ENCODE data around the gene NOS3. TPM values are rescaled to one million over a fixed set of nuclear protein-coding genes. Genes with fewer than 3 reads are reported as not detected.
A peak's percentile ranks its signal among the peaks of the same experiment; 100 is the strongest.

Gene NOS3
- total and polyA plus RNA-seq, 9 of the 15 experiments (the other 6 are each of a cell fraction or from before 2014, with no cell fraction given) = 1.1 to 121 (median 23.6) TPM

GRCh38 chr7:150996376-150997074, 5.7 kb downstream of the NOS3 start (continued):
- TF ChIP-seq MGA (IDR thresholded peaks at IDR 0.05) = peak; percentile 29; the same call in 1 of the 2 replicates
- peak; percentile 58 for TF ChIP-seq RBBP5 (IDR thresholded peaks at IDR 0.05; ENCODE audit: borderline replicate concordance, insufficient read depth, low read length, poor library complexity, severe bottlenecking)
- TF ChIP-seq EP400 (IDR thresholded peaks at IDR 0.05) = peak; percentile 40; the same call in 1 of the 2 replicates
- no peak for TF ChIP-seq PHB (CRISPR knock-in tag; IDR thresholded peaks at IDR 0.05)
- TF ChIP-seq RBFOX2 (IDR thresholded peaks at IDR 0.05; ENCODE audit: low read depth, low read length) = peak; percentile 62; the same call in 1 of the 2 replicates
- 0 out of 6 replicates have a peak, but pooled peaks of 1 of the 3 experiments have one; percentile 41 for TF ChIP-seq ZBTB11 (CRISPR knock-in tag; IDR thresholded peaks at IDR 0.05)
- peak; percentile 82; the same call in 1 of the 2 replicates for TF ChIP-seq ATF6 (CRISPR knock-in tag; IDR thresholded peaks at IDR 0.05)
- 0 out of 2 replicates have a peak, but pooled peaks have one; percentile 13 for TF ChIP-seq FOSL1 (tag; conservative IDR thresholded peaks at IDR 0.05)

Data from K562 (cell line).